HEK293T (cell line): ENCODE results near the gene MAP3K20.

Experiments used
- BHLHE40 ChIP-seq: fragments of 450-650 bp; IDR thresholded peaks from 2 replicates; pipeline ENCODE4 v1.6.1; 2016; ENCODE audit warnings: mild to moderate bottlenecking, moderate library complexity, borderline replicate concordance
- CTBP1 ChIP-seq: fragments of 450-650 bp; IDR thresholded peaks from 2 replicates; pipeline ENCODE4 v1.6.1; 2016; ENCODE audit warnings: borderline replicate concordance
- FOXM1 ChIP-seq: fragments of 450-650 bp; IDR thresholded peaks from 2 replicates; pipeline ENCODE4 v1.6.1; 2017; ENCODE audit warnings: mild to moderate bottlenecking, borderline replicate concordance
- NFRKB ChIP-seq: fragments of 450-650 bp; IDR thresholded peaks from 2 replicates; pipeline ENCODE4 v1.6.1; 2016; ENCODE audit warnings: mild to moderate bottlenecking, moderate library complexity
- SP1 ChIP-seq: fragments of 450-650 bp; IDR thresholded peaks from 2 replicates; pipeline ENCODE4 v1.6.1; 2017
- TARDBP ChIP-seq: fragments of 450-650 bp; IDR thresholded peaks from 2 replicates; pipeline ENCODE4 v1.6.1; 2016

DNA sequence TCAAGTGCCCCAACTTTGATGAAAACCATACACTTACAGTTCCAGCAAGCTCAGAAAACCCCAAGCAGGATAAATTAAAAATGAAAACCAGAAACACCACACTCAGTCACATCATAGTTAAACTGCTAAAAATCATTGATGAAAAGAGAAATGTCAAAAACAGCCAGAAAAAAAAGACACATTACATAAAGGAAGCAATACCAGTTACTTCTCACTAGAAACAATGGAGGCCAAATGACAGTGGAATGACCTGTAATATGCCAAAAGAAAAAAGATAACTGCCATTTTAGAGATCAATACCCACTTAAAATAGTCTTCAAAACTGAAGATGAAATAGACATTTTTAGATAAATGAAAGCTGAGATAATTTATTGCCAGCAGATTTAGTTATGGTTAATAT lies 66.0 kb downstream of the MAP3K20 start:
- no peak for TF ChIP-seq NFRKB
- TF ChIP-seq FOXM1, result no peak
- no peak for TF ChIP-seq CTBP1
- no peak for TF ChIP-seq BHLHE40
- no peak for TF ChIP-seq TARDBP
- TF ChIP-seq SP1, result no peak
